Astrocyte (in vitro differentiated cells and primary cell): ENCODE data around the gene WWC2.

ENCODE experiments used
- CTCF ChIP-seq: IDR thresholded peaks from 2 replicates; pipeline ENCODE4 v1.5.1; 2011; ENCODE audit warnings: low read depth, mild to moderate bottlenecking, inconsistent platforms, low read length, moderate library complexity; ENCODE audit not compliant: insufficient read depth
- EZH2 ChIP-seq: IDR thresholded peaks from 2 replicates; pipeline ENCODE4 v1.6.1; 2012; ENCODE audit warnings: mild to moderate bottlenecking, low read length, inconsistent platforms; ENCODE audit not compliant: insufficient read depth

- no peak for TF ChIP-seq CTCF
- TF ChIP-seq EZH2, result no peak
These were observed 244.7 kb downstream of the WWC2 start for GRCh38 chr4:183343730-183344129.
